B cell (primary cell): Measurements from ENCODE around the gene PDE4DIP. TPM values are rescaled to one million over a fixed set of nuclear protein-coding genes. Genes with fewer than 3 reads are reported as not detected.
"Not testable (repeated sequence)": the region's sequence is repeated elsewhere in the genome, so short reads cannot be mapped to it uniquely, and the experiment has no call there.

Source experiments
- ATAC-seq: fragments of 200-7000 bp; cut with Tn5 transposase; one replicate; pipeline ENCODE4 v1.10.0; 2021; ENCODE audit warnings: low read depth, mild to moderate bottlenecking, moderate number of reproducible peaks, moderate library complexity
- CTCF ChIA-PET: fragments of 350-600 bp; sonication (Branson Sonifier 250); formaldehyde crosslinking; loops from one replicate; lab custom pipeline; 2021; ENCODE audit warnings: antibody characterized with exemption, inconsistent platforms; lab: Charles Lee
- POLR2A ChIA-PET: fragments of 350-600 bp; sonication (Branson Sonifier 250); formaldehyde crosslinking; loops from one replicate; lab custom pipeline; 2021; ENCODE audit warnings: antibody characterized with exemption; lab: Charles Lee
- DNase-seq: peaks from one replicate; pipeline ENCODE4 v3.0.0; 2013
- H2AFZ ChIP-seq: 2 replicates; pipeline ENCODE4 v1.6.1; 2012; ENCODE audit warnings: mild to moderate bottlenecking, low read depth, low read length; ENCODE audit not compliant: insufficient read depth, poor library complexity, severe bottlenecking
- H3K27ac ChIP-seq, 2 donors: 1 replicate in 1 of 2; 2 replicates in 1 of 2; pipeline ENCODE4 v1.5.1; 2012 to 2013; ENCODE audit warnings: low read length in 2 of 2, mild to moderate bottlenecking in 2 of 2, moderate library complexity in 1 of 2
- H3K27me3 ChIP-seq, 4 experiments: fragments of 200-600 bp in 1 of 4; sonication (generic) in 1 of 4; replicated peaks in 1 of 4; 1 replicate in 2 of 4; 2 replicates in 2 of 4; pipeline versions ENCODE4 v1.6.1 to v1.7.0; 2013 to 2016; ENCODE audit warnings: low read length in 3 of 4, mild to moderate bottlenecking in 2 of 4, mixed read lengths in 1 of 4, moderate library complexity in 1 of 4; ENCODE audit not compliant: insufficient read depth in 4 of 4, control insufficient read depth in 3 of 4; ENCODE audit errors: control extremely low read depth in 1 of 4
- H3K36me3 ChIP-seq, 2 experiments: replicated peaks in 1 of 2; 1 replicate in 1 of 2; 2 replicates in 1 of 2; pipeline versions ENCODE4 v1.6.1 to v1.7.1; 2013; ENCODE audit warnings: low read length in 1 of 2; ENCODE audit not compliant: insufficient read depth in 2 of 2, control insufficient read depth in 1 of 2; ENCODE audit errors: control extremely low read depth in 1 of 2, extremely low read depth in 1 of 2
- H3K4me1 ChIP-seq, 2 donors: fragments of 200-600 bp in 1 of 2; sonication (generic) in 1 of 2; 1 replicate in 1 of 2; 2 replicates in 1 of 2; pipeline versions ENCODE4 v1.5.1 to v1.6.1; 2013 to 2017; ENCODE audit warnings: low read length in 2 of 2; ENCODE audit not compliant: control insufficient read depth in 2 of 2, insufficient read depth in 2 of 2
- H3K4me2 ChIP-seq: replicated peaks from 2 replicates; pipeline ENCODE3; 2012; ENCODE audit warnings: mild to moderate bottlenecking, low read depth, low read length; ENCODE audit not compliant: poor library complexity, severe bottlenecking
- H3K4me3 ChIP-seq, 5 experiments: fragments of 200-600 bp in 1 of 5; sonication (generic) in 1 of 5; 1 replicate in 3 of 5; 2 replicates in 2 of 5; pipeline versions ENCODE4 v1.5.1 to v1.7.0; 2011 to 2016; ENCODE audit warnings: low read length in 4 of 5, mild to moderate bottlenecking in 4 of 5, low read depth in 2 of 5, control low read depth in 1 of 5, moderate library complexity in 1 of 5; ENCODE audit not compliant: insufficient read depth in 1 of 5; ENCODE audit errors: control extremely low read depth in 1 of 5, extremely low read depth in 1 of 5
- H3K79me2 ChIP-seq: fragments of 200-600 bp; sonication (generic); one replicate; pipeline ENCODE4 v1.6.0; 2016; ENCODE audit warnings: low read length; ENCODE audit not compliant: control insufficient read depth, insufficient read depth
- H3K9ac ChIP-seq: fragments of 200-600 bp; sonication (generic); 2 replicates; pipeline ENCODE4 v1.6.1; 2017; ENCODE audit warnings: mild to moderate bottlenecking, low read length, moderate library complexity
- H3K9me3 ChIP-seq, 3 donors: one replicate each; pipeline versions ENCODE4 v1.6.1 to v1.7.1; 2013; ENCODE audit warnings: low read length in 2 of 3; ENCODE audit not compliant: control insufficient read depth in 2 of 3, insufficient read depth in 1 of 3; ENCODE audit errors: control extremely low read depth in 1 of 3
- H4K20me1 ChIP-seq: 2 replicates; pipeline ENCODE4 v1.6.0; 2012; ENCODE audit warnings: mild to moderate bottlenecking, low read length; ENCODE audit not compliant: insufficient read depth, control insufficient read depth, poor library complexity, severe bottlenecking
- H3K27ac Mint-ChIP-seq: one replicate; pipeline ENCODE4 v1.8.0; 2021; ENCODE audit warnings: mixed read lengths
- H3K27me3 Mint-ChIP-seq: one replicate; pipeline ENCODE4 v1.8.0; 2021; ENCODE audit warnings: mixed read lengths
- H3K4me1 Mint-ChIP-seq: one replicate; pipeline ENCODE4 v1.8.0; 2021; ENCODE audit warnings: mixed read lengths
- H3K4me3 Mint-ChIP-seq: one replicate; pipeline ENCODE4 v1.8.0; 2021; ENCODE audit warnings: mixed read lengths
- H3K9me3 Mint-ChIP-seq: one replicate; pipeline ENCODE4 v1.8.0; 2022; ENCODE audit warnings: mixed read lengths; ENCODE audit not compliant: insufficient read depth
- CTCF ChIP-seq: fragments of 200-600 bp; IDR thresholded peaks from one replicate; pipeline ENCODE4 v1.8.0; 2022; ENCODE audit warnings: antibody characterized with exemption, mild to moderate bottlenecking
- WGBS: methylation state at CpG from one replicate; pipeline ENCODE4 v1.1.5; 2013; ENCODE audit warnings: missing lambda C conversion rate; ENCODE audit not compliant: insufficient coverage; 5-methylcytosine and 5-hydroxymethylcytosine counted together
- intact Hi-C: fragments of 100-400 bp; cut with micrococcal nuclease; formaldehyde crosslinking; loops from one replicate; pipeline ENCODE4 v1.10.0; 2022
- polyA plus RNA-seq: library from polyadenylated mRNA; depleted of rRNA; stranded (reverse); fragments of >200 nt; gene quantifications from 2 replicates; pipeline ENCODE4 v1.2.3, GENCODE V29; 2012
- small RNA-seq: library from RNA; depleted of rRNA; stranded (forward); fragments of <200 nt; gene quantifications from one replicate; pipeline ENCODE3, GENCODE V24; 2012; ENCODE audit warnings: low replicate concordance, low read depth; ENCODE audit not compliant: insufficient read length
- total RNA-seq, 2 donors: library from RNA; stranded (reverse); fragments of 120-200 nt in 1 of 2; gene quantifications; 1 replicate in 1 of 2; 2 replicates in 1 of 2; pipeline versions ENCODE4 v1.2.3 to v1.2.4, GENCODE V29; 2013 to 2022

The PDE4DIP gene
- total and polyA plus RNA-seq, 2 donors (not counting 1 experiment from before 2014, with no cell fraction given), result 18.4 to 63.9 TPM

GRCh38 chr1:149075505-149076127 lies 231.4 kb downstream of the PDE4DIP start:
- H3K4me1 Mint-ChIP-seq, H2AFZ ChIP-seq, CTCF ChIA-PET, POLR2A ChIA-PET, intact Hi-C loops, H3K4me3 Mint-ChIP-seq, H3K79me2 ChIP-seq, H3K27ac Mint-ChIP-seq, H3K27ac ChIP-seq, H3K27me3 ChIP-seq, H3K27me3 Mint-ChIP-seq, H3K4me1 ChIP-seq, H3K9me3 Mint-ChIP-seq, DNase-seq, H3K36me3 ChIP-seq, H4K20me1 ChIP-seq, H3K4me2 ChIP-seq, H3K9me3 ChIP-seq, H3K4me3 ChIP-seq, H3K9ac ChIP-seq, ATAC-seq: not testable (repeated sequence)
- TF ChIP-seq CTCF, result peak; percentile 31
- WGBS, result no CpG with 5 or more reads among the region's 9 CpGs

Small RNAs within 50 kb of the gene (small RNA-seq; reads per million reads assigned to genes)
- gene RN7SKP88, result not detected
- not detected for gene RNU2-38P

Other genes with a start within 250 kb of the PDE4DIP start
- 94.5 and 96.2 TPM in 2 replicates for gene NBPF14, start 248.4 kb upstream of the PDE4DIP start, total RNA-seq
- gene NBPF14, start 248.4 kb upstream of the PDE4DIP start, polyA plus RNA-seq, result 85.1 and 118 TPM in 2 replicates
- gene NUDT4B, start 95.7 kb upstream of the PDE4DIP start, total RNA-seq, result 2.4 and 2.6 TPM in 2 replicates
- gene NUDT4B, start 95.7 kb upstream of the PDE4DIP start, polyA plus RNA-seq, result 7.8 and 10.7 TPM in 2 replicates